Liver (tissue), 9 donors: Measurements from ENCODE around the gene DNAH7. TPM values are rescaled to one million over a fixed set of nuclear protein-coding genes. Genes with fewer than 3 reads are reported as not detected.

ENCODE experiments used
- DNase-seq: peaks from one replicate; pipeline ENCODE4 v3.0.0-alpha.2; 2017; ENCODE audit warnings: low spot score
- H3K27ac ChIP-seq, 2 donors: one replicate each; pipeline ENCODE4 v1.7.0; 2013; ENCODE audit warnings: inconsistent platforms in 2 of 2, low read length in 2 of 2, control low read depth in 1 of 2, low read depth in 1 of 2, mild to moderate bottlenecking in 1 of 2
- H3K27me3 ChIP-seq, 4 donors: one replicate each; pipeline versions ENCODE4 v1.6.1 to v1.7.0; 2013; ENCODE audit warnings: low read length in 3 of 4, inconsistent platforms in 1 of 4, mild to moderate bottlenecking in 1 of 4, moderate library complexity in 1 of 4; ENCODE audit not compliant: control insufficient read depth in 4 of 4, insufficient read depth in 4 of 4
- H3K36me3 ChIP-seq, 4 donors: one replicate each; pipeline versions ENCODE4 v1.6.1 to v1.7.0; 2013; ENCODE audit warnings: low read length in 3 of 4, mild to moderate bottlenecking in 3 of 4, low read depth in 1 of 4, moderate library complexity in 1 of 4; ENCODE audit not compliant: control insufficient read depth in 4 of 4, insufficient read depth in 3 of 4
- H3K4me1 ChIP-seq, 4 donors: one replicate each; pipeline versions ENCODE4 v1.6.1 to v1.7.0; 2013; ENCODE audit warnings: low read length in 3 of 4, mild to moderate bottlenecking in 3 of 4, moderate library complexity in 1 of 4; ENCODE audit not compliant: control insufficient read depth in 4 of 4, insufficient read depth in 4 of 4
- H3K4me3 ChIP-seq, 3 donors: one replicate each; pipeline versions ENCODE4 v1.6.1 to v1.7.0; 2013; ENCODE audit warnings: low read length in 3 of 3, control low read depth in 1 of 3, low read depth in 1 of 3, mild to moderate bottlenecking in 1 of 3
- H3K9ac ChIP-seq, 2 donors: one replicate each; pipeline ENCODE4 v1.7.0; 2013; ENCODE audit warnings: low read length in 2 of 2, mild to moderate bottlenecking in 2 of 2, moderate library complexity in 2 of 2, control low read depth in 1 of 2, low read depth in 1 of 2
- H3K9me3 ChIP-seq, 4 donors: one replicate each; pipeline versions ENCODE4 v1.6.1 to v1.7.0; 2013; ENCODE audit warnings: low read length in 3 of 4; ENCODE audit not compliant: control insufficient read depth in 4 of 4
- EGR1 ChIP-seq, 2 donors: IDR thresholded peaks; 2 replicates each; pipeline ENCODE4 v1.6.1; 2016 to 2018; ENCODE audit warnings: antibody characterized with exemption in 2 of 2, low read depth in 2 of 2
- FOXA1 ChIP-seq: IDR thresholded peaks from 2 replicates; pipeline ENCODE4 v1.6.1; 2016; ENCODE audit warnings: antibody characterized with exemption
- FOXA2 ChIP-seq: IDR thresholded peaks from 2 replicates; pipeline ENCODE4 v1.6.1; 2016; ENCODE audit warnings: antibody characterized with exemption
- HNF4A ChIP-seq, 2 donors: conservative IDR thresholded peaks; 2 replicates each; pipeline ENCODE4 v1.6.1; 2016; ENCODE audit warnings: antibody characterized with exemption in 2 of 2, mild to moderate bottlenecking in 2 of 2
- HNF4G ChIP-seq: IDR thresholded peaks from 2 replicates; pipeline ENCODE4 v1.6.1; 2016; ENCODE audit warnings: antibody characterized with exemption
- NR2F2 ChIP-seq: IDR thresholded peaks from 2 replicates; pipeline ENCODE4 v1.6.1; 2016; ENCODE audit warnings: antibody characterized with exemption
- RAD21 ChIP-seq, 2 donors: IDR thresholded peaks; 2 replicates each; pipeline ENCODE4 v1.6.1; 2016; ENCODE audit warnings: antibody characterized with exemption in 2 of 2, mild to moderate bottlenecking in 2 of 2
- RXRA ChIP-seq, 2 donors: IDR thresholded peaks; 2 replicates each; pipeline ENCODE4 v1.6.1; 2017 to 2018; ENCODE audit warnings: antibody characterized with exemption in 2 of 2, mild to moderate bottlenecking in 1 of 2
- SP1 ChIP-seq: IDR thresholded peaks from 2 replicates; pipeline ENCODE4 v1.6.1; 2018; ENCODE audit warnings: antibody characterized with exemption, mild to moderate bottlenecking
- TAF1 ChIP-seq: conservative IDR thresholded peaks from 2 replicates; pipeline ENCODE4 v1.6.1; 2016; ENCODE audit warnings: antibody characterized with exemption, mild to moderate bottlenecking
- YY1 ChIP-seq: IDR thresholded peaks from 2 replicates; pipeline ENCODE4 v1.6.1; 2016; ENCODE audit warnings: antibody characterized with exemption, mild to moderate bottlenecking
- WGBS: extraction: QIAGEN DNeasy Blood & Tissue Kit; methylation state at CpG from one replicate; pipeline ENCODE4 v1.1.7; 2013; 5-methylcytosine and 5-hydroxymethylcytosine counted together
- polyA plus RNA-seq, 2 donors: library from polyadenylated mRNA; stranded (reverse) in 1 of 2; unstranded in 1 of 2; fragments of 200-250 nt in 1 of 2; fragments of >200 nt in 1 of 2; fragmentation: Nextera tagmentation in 1 of 2; extraction: Ambion mirVana in 1 of 2; gene quantifications; one replicate each; pipeline versions ENCODE4 v1.2.1 to v1.2.3, GENCODE V29; 2013 to 2015
- total RNA-seq, 2 donors: library from RNA; depleted of rRNA; stranded (reverse); fragments of >200 nt; gene quantifications; one replicate each; pipeline ENCODE4 v1.2.3, GENCODE V29; 2014
- TF ChIP-seq, protein P1 (sequence below): fragments of 150-350 bp; IDR thresholded peaks from 2 replicates; pipeline ENCODE4 v1.5.1; 2017; ENCODE audit warnings: improper control_type of control experiment, low read depth, low read length; ENCODE audit not compliant: missing input control
- TF ChIP-seq, protein P2 (sequence below): IDR thresholded peaks from 2 replicates; pipeline ENCODE4 v1.6.1; 2016; ENCODE audit warnings: antibody characterized with exemption
- TF ChIP-seq, protein P3 (sequence below): IDR thresholded peaks from 2 replicates; pipeline ENCODE4 v1.6.1; 2016; ENCODE audit warnings: antibody characterized with exemption
- TF ChIP-seq, protein P4 (sequence below): IDR thresholded peaks from 2 replicates; pipeline ENCODE4 v1.6.1; 2016; ENCODE audit warnings: antibody characterized with exemption, mild to moderate bottlenecking
- donor health status: healthy.
- donor health status: healthy.
- donor health status: healthy.
- donor health status: healthy.
- donor health status: healthy.

Gene DNAH7
- total and polyA plus RNA-seq, 4 donors, result under 0.01 to 0.50 (median 0.07) TPM

DNA sequence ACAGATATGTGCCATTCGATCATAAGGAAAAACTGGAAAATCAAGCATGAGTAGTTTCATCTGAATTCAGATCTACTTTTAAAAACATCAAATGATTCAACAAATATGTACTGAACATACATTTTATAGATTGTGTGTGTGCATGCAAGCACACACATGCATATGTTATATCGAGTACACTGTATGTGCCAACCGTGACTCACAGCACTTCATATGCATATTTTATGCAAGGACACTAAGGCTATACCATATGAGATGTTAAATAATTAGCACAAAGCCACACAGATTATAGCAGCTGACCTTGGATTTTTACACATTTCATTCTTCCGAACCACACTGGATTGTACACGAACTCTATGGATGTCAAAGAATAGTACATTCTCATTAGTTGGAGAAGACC is 161.2 kb downstream of the DNAH7 start (continued):
- TF ChIP-seq, protein P1, sequence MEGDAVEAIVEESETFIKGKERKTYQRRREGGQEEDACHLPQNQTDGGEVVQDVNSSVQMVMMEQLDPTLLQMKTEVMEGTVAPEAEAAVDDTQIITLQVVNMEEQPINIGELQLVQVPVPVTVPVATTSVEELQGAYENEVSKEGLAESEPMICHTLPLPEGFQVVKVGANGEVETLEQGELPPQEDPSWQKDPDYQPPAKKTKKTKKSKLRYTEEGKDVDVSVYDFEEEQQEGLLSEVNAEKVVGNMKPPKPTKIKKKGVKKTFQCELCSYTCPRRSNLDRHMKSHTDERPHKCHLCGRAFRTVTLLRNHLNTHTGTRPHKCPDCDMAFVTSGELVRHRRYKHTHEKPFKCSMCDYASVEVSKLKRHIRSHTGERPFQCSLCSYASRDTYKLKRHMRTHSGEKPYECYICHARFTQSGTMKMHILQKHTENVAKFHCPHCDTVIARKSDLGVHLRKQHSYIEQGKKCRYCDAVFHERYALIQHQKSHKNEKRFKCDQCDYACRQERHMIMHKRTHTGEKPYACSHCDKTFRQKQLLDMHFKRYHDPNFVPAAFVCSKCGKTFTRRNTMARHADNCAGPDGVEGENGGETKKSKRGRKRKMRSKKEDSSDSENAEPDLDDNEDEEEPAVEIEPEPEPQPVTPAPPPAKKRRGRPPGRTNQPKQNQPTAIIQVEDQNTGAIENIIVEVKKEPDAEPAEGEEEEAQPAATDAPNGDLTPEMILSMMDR, result no peak
- TF ChIP-seq FOXA2, result no peak

DNA sequence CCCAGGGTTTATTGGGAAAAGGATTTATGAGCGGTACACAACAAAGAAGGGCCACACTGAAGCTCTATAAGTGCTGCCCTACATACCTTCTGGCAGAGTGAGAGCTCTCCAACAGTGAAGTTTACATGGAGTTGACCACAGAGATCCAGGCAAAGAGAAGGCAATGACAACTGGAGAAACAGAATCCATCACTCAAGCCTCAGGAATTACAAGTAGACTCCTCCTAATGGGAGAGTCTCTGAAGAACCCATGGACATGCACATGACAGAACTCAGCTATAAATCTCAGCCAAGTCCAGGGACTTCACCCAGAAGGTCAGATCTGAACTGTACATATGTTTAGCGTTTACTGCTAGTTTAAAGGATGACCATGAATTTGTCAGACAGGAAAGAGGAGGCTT is 164.7 kb downstream of the DNAH7 start:
- Histone ChIP-seq H3K27ac (no peak overlapping the region), H3K9me3 (no peaks in the 10 kb centered on the region), H3K36me3 (no peaks in the 10 kb centered on the region), H3K27me3 (peaks cover 0 to 7% (median 2%) of the 10 kb centered on the region in 4 donors), H3K9ac (no peak overlapping the region), H3K4me1 (no peaks in the 10 kb centered on the region), H3K4me3 (no peak overlapping the region)
- DNase-seq, result no peak
- 66% methylated on average over 2 of the region's 2 CpGs for WGBS
- TF ChIP-seq, protein P2, sequence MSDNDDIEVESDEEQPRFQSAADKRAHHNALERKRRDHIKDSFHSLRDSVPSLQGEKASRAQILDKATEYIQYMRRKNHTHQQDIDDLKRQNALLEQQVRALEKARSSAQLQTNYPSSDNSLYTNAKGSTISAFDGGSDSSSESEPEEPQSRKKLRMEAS, result no peak
- TF ChIP-seq HNF4A (conservative IDR thresholded peaks at IDR 0.05), result no peak
- no peak for TF ChIP-seq HNF4G
- no peak for TF ChIP-seq FOXA1
- TF ChIP-seq RXRA (IDR thresholded peaks at IDR 0.05), result no peak
- TF ChIP-seq, protein P3, sequence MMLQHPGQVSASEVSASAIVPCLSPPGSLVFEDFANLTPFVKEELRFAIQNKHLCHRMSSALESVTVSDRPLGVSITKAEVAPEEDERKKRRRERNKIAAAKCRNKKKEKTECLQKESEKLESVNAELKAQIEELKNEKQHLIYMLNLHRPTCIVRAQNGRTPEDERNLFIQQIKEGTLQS, result no peak
- no peak for TF ChIP-seq FOXA2
- TF ChIP-seq RAD21 (IDR thresholded peaks at IDR 0.05), result no peak
- TF ChIP-seq, protein P4, sequence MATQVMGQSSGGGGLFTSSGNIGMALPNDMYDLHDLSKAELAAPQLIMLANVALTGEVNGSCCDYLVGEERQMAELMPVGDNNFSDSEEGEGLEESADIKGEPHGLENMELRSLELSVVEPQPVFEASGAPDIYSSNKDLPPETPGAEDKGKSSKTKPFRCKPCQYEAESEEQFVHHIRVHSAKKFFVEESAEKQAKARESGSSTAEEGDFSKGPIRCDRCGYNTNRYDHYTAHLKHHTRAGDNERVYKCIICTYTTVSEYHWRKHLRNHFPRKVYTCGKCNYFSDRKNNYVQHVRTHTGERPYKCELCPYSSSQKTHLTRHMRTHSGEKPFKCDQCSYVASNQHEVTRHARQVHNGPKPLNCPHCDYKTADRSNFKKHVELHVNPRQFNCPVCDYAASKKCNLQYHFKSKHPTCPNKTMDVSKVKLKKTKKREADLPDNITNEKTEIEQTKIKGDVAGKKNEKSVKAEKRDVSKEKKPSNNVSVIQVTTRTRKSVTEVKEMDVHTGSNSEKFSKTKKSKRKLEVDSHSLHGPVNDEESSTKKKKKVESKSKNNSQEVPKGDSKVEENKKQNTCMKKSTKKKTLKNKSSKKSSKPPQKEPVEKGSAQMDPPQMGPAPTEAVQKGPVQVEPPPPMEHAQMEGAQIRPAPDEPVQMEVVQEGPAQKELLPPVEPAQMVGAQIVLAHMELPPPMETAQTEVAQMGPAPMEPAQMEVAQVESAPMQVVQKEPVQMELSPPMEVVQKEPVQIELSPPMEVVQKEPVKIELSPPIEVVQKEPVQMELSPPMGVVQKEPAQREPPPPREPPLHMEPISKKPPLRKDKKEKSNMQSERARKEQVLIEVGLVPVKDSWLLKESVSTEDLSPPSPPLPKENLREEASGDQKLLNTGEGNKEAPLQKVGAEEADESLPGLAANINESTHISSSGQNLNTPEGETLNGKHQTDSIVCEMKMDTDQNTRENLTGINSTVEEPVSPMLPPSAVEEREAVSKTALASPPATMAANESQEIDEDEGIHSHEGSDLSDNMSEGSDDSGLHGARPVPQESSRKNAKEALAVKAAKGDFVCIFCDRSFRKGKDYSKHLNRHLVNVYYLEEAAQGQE, result no peak
- TF ChIP-seq EGR1 (IDR thresholded peaks at IDR 0.05; ENCODE audit: low read depth in 2 of 2), result no peak
- no peak for TF ChIP-seq NR2F2
- TF ChIP-seq, protein P1, result no peak
- no peak for TF ChIP-seq SP1

DNA sequence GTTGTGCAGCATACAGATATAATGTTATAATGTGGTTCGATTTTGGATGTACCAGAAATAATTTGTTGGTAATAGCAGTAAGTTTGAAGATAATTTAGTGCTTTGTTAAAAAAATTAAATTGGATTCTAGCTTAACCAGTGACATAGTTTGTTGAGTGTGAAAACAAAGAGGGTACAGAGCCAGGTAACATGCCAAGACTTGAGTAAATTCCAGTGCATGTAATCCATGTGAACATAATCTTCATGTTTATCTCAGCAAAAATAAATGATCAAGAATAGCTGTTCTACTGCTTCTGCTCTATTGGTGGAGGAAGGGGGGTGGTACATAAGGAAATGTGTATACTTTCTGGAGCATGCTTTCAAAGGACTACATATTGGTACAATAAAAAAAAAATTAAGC is 165.8 kb downstream of the DNAH7 start:
- H3K27me3 ChIP-seq, result peaks cover 0 to 7% (median 0%) of the 10 kb centered on the region in 4 donors
- 49% methylated on average over 1 of the region's 1 CpG for WGBS
- no peak overlapping the region for H3K27ac ChIP-seq
- DNase-seq, result no peak
- TF ChIP-seq TAF1 (no peak), YY1 (no peak), NR2F2 (no peak), EGR1 (IDR thresholded peaks at IDR 0.05; ENCODE audit: low read depth in 2 of 2) (no peak), HNF4A (conservative IDR thresholded peaks at IDR 0.05) (no peak)
- TF ChIP-seq, protein P1, result no peak
- H3K4me1 ChIP-seq, result no peaks in the 10 kb centered on the region
- no peak overlapping the region for H3K9ac ChIP-seq
- H3K9me3 ChIP-seq, result no peaks in the 10 kb centered on the region
- H3K36me3 ChIP-seq, result no peaks in the 10 kb centered on the region
- no peak overlapping the region for H3K4me3 ChIP-seq
